Colonic mucosa (tissue), 4 donors: ENCODE measurements around the gene FGD5. TPM values are rescaled to one million over a fixed set of nuclear protein-coding genes. Genes with fewer than 3 reads are reported as not detected.

ENCODE experiments used
- DNase-seq: peaks from one replicate; pipeline ENCODE4 v3.0.0-alpha.2; 2020
- H3K27ac ChIP-seq: fragments of 200-600 bp; one replicate; pipeline ENCODE4 v1.8.0; 2021
- H3K27me3 ChIP-seq: fragments of 200-600 bp; one replicate; pipeline ENCODE4 v1.8.0; 2021
- H3K36me3 ChIP-seq: fragments of 200-600 bp; one replicate; pipeline ENCODE4 v1.8.0; 2021
- H3K4me1 ChIP-seq: fragments of 200-600 bp; one replicate; pipeline ENCODE4 v1.8.0; 2021; ENCODE audit warnings: mild to moderate bottlenecking
- H3K4me3 ChIP-seq: fragments of 200-600 bp; one replicate; pipeline ENCODE4 v1.8.0; 2021
- H3K9ac ChIP-seq, 2 donors: one replicate each; pipeline ENCODE4 v1.7.0; 2013; ENCODE audit warnings: control low read depth in 2 of 2, low read depth in 2 of 2, low read length in 2 of 2
- H3K9me3 ChIP-seq: fragments of 200-600 bp; one replicate; pipeline ENCODE4 v1.8.0; 2021
- CTCF ChIP-seq: fragments of 200-600 bp; IDR thresholded peaks from one replicate; pipeline ENCODE4 v1.8.0; 2022; ENCODE audit warnings: antibody characterized with exemption, mild to moderate bottlenecking
- intact Hi-C: fragments of 100-400 bp; cut with DNase I; formaldehyde crosslinking; loops from one replicate; pipeline ENCODE4 v1.14.1; 2022
- total RNA-seq, 2 donors: library from RNA; stranded (reverse); fragmentation: NEBNext Ultra II Directional in 1 of 2; extraction: Animal tissue kit (Norgen Biotek cat#: 25700) in 1 of 2; gene quantifications; one replicate each; pipeline ENCODE4 v1.2.1, GENCODE V29; 2021
- donor health status: healthy.
- donor health status: DM: no; HTN: no; CAD: no.
- donor health status: DM: no; HTN: no; CAD: no.

FGD5 gene
- total RNA-seq, 2 donors from 2014 or later = 4.4 to 8.7 TPM

GRCh38 chr3:14772533-14773138, 46.1 kb upstream of the FGD5 start:
- Histone ChIP-seq H3K4me3 (no peak overlapping the region), H3K27ac (no peak overlapping the region), H3K27me3 (no peaks in the 10 kb centered on the region), H3K36me3 (no peaks in the 10 kb centered on the region), H3K4me1 (no peaks in the 10 kb centered on the region), H3K9ac (no peak overlapping the region), H3K9me3 (no peaks in the 10 kb centered on the region)
- TF ChIP-seq CTCF = no peak
- peak; percentile 6 for DNase-seq
- intact Hi-C loops = loop anchor here (10.0 kb wide), 1 partner anchor 98 kb away; the partner anchor contains the start of gene C3orf20

DNA sequence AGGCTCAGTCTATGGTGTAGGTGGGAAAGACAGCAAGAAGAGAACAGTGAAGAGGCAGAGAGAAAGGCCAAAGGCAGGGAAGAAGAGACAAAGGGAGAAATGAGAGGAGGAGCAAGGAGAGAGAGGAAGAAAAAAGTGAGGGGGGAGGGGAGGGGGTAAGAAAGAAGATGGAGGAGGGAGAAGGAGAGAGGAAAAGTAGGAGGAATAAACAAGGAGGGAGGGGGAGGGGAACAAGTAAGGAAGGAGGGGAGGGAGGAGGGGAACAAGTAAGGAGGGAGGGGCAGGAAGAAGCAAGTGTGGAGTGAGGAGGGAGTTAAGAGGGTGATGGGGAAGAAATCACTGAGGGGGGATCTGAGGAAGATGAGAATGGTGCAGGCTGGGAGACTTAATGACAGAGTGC, 45.5 kb upstream of the FGD5 start:
- intact Hi-C loops = loop anchor here (10.0 kb wide), 1 partner anchor 98 kb away; the partner anchor contains the start of gene C3orf20
- H3K4me3 ChIP-seq = no peak overlapping the region
- H3K36me3 ChIP-seq = no peaks in the 10 kb centered on the region
- H3K27me3 ChIP-seq = no peaks in the 10 kb centered on the region
- no peak overlapping the region for H3K9ac ChIP-seq
- no peak for TF ChIP-seq CTCF
- H3K27ac ChIP-seq = no peak overlapping the region
- no peaks in the 10 kb centered on the region for H3K4me1 ChIP-seq
- DNase-seq = no peak
- no peaks in the 10 kb centered on the region for H3K9me3 ChIP-seq

- Histone ChIP-seq H3K36me3 (no peaks in the 10 kb centered on the region), H3K27ac (no peak overlapping the region), H3K27me3 (no peaks in the 10 kb centered on the region), H3K9ac (no peak overlapping the region), H3K9me3 (no peaks in the 10 kb centered on the region), H3K4me1 (no peaks in the 10 kb centered on the region), H3K4me3 (no peak overlapping the region)
- peak; percentile 12 for DNase-seq
- intact Hi-C loops = loop anchor here (10.0 kb wide), 1 partner anchor 99 kb away; the partner anchor contains the start of gene C3orf20
- TF ChIP-seq CTCF = no peak
Observed at GRCh38 chr3:14773691-14774128, 45.1 kb upstream of the FGD5 start.

DNA sequence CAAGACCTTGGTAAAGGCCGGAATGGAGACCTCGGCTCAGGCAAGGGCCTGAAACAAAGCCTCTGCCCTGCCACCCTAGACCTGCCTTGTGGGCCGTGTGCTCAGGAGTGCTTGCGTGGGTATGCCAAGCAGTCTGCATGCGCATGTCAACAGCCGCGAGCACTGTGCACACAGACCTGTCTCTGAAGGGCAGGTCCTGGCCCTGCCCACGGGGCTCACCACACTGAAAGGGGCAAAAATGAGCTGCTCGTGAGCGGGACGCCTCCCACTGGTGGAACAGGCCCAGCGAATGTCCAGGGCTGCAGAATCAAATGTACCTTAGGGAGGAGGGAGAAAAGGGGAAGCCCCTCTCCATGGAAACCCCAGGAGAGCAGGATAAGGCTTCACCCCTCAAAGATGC, 44.3 kb upstream of the FGD5 start:
- H3K27ac ChIP-seq = no peak overlapping the region
- H3K36me3 ChIP-seq = no peaks in the 10 kb centered on the region
- intact Hi-C loops = loop anchor here (10.0 kb wide), 1 partner anchor 100 kb away; the partner anchor contains the start of gene C3orf20
- H3K4me3 ChIP-seq = no peak overlapping the region
- no peaks in the 10 kb centered on the region for H3K27me3 ChIP-seq
- DNase-seq = peak; percentile 9
- no peak overlapping the region for H3K9ac ChIP-seq
- no peaks in the 10 kb centered on the region for H3K4me1 ChIP-seq
- H3K9me3 ChIP-seq = no peaks in the 10 kb centered on the region
- TF ChIP-seq CTCF = no peak

DNA sequence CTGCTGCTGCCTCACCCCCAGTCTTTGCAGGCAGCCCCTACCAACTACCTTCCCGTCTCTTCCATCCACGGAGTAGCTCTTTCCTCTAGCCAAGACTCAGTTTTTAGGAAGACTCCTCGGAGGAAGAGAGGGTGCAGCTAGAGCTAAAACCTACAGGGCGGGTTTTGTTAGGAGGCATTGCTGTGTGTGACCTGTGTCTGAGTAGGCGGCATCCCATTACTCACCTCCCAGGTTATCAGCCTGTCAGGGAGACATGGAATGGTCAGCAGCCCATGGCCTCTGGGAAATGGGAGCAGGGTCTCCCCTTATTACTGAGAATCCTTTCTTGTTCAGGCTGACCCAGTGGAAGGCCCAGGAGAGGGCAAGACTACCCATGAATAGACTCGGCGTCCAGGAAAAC, 43.8 kb upstream of the FGD5 start:
- no peaks in the 10 kb centered on the region for H3K9me3 ChIP-seq
- H3K4me3 ChIP-seq = no peak overlapping the region
- TF ChIP-seq CTCF = no peak
- H3K36me3 ChIP-seq = no peaks in the 10 kb centered on the region
- no peak for DNase-seq
- intact Hi-C loops = loop anchor here (10.0 kb wide), 1 partner anchor 100 kb away; the partner anchor contains the start of gene C3orf20
- H3K27ac ChIP-seq = no peak overlapping the region
- H3K27me3 ChIP-seq = no peaks in the 10 kb centered on the region
- no peak overlapping the region for H3K9ac ChIP-seq
- H3K4me1 ChIP-seq = no peaks in the 10 kb centered on the region
